ENCODE measurements around the gene PAQR8.
A peak's percentile ranks its signal among the peaks of the same experiment; 100 is the strongest.

PAQR8 gene

GRCh38 chr6:52361945-52362442, at the start of gene PAQR8:
Gene PAQR8, plus strand, starts transcription at chr6:52362151. Its CDS starts 41,063 bp downstream, at chr6:52403214.
- peak; percentile 75 for DNase-seq

- DNase-seq = no peak
These were observed 49.5 kb upstream of the PAQR8 start for GRCh38 chr6:52312461-52312860.

- no peak for DNase-seq
These were observed 47.2 kb upstream of the PAQR8 start for GRCh38 chr6:52314752-52315151.

GRCh38 chr6:52317211-52317610, 44.7 kb upstream of the PAQR8 start:
- DNase-seq = no peak

GRCh38 chr6:52317841-52318581, 43.9 kb upstream of the PAQR8 start:
- DNase-seq = no peak

- DNase-seq = no peak
These were observed 37.8 kb upstream of the PAQR8 start for GRCh38 chr6:52324189-52324588.

GRCh38 chr6:52325695-52326471, 36.1 kb upstream of the PAQR8 start:
- DNase-seq = peak; percentile 92

GRCh38 chr6:52326540-52327364, 35.2 kb upstream of the PAQR8 start:
- no peak for DNase-seq

GRCh38 chr6:52328303-52328662, 33.7 kb upstream of the PAQR8 start:
- no peak for DNase-seq

- no peak for DNase-seq
These were observed 33.2 kb upstream of the PAQR8 start for GRCh38 chr6:52328729-52329128.

GRCh38 chr6:52330470-52330869, 31.5 kb upstream of the PAQR8 start:
- DNase-seq = no peak

GRCh38 chr6:52331793-52332457, 30.0 kb upstream of the PAQR8 start:
- DNase-seq = no peak

- DNase-seq = no peak
These were observed 28.1 kb upstream of the PAQR8 start for GRCh38 chr6:52333840-52334200.

- DNase-seq = no peak
These were observed 26.4 kb upstream of the PAQR8 start for GRCh38 chr6:52335576-52335975.

- no peak for DNase-seq
These were observed 24.9 kb upstream of the PAQR8 start for GRCh38 chr6:52336919-52337561.

GRCh38 chr6:52337633-52338290, 24.2 kb upstream of the PAQR8 start:
- no peak for DNase-seq

GRCh38 chr6:52340603-52340880, 21.4 kb upstream of the PAQR8 start:
- no peak for DNase-seq

- DNase-seq = no peak
These were observed 20.2 kb upstream of the PAQR8 start for GRCh38 chr6:52341561-52342260.

- no peak for DNase-seq
These were observed 16.6 kb upstream of the PAQR8 start for GRCh38 chr6:52345311-52345710.

- DNase-seq = no peak
These were observed 15.4 kb upstream of the PAQR8 start for GRCh38 chr6:52346503-52346902.

GRCh38 chr6:52347818-52348217, 14.1 kb upstream of the PAQR8 start:
- no peak for DNase-seq

Measured in islet precursor cell (in vitro differentiated cells).